A673 (cell line): ENCODE results near the gene MBD3.

Experiments
- CTCF ChIP-seq: fragments of 300-800, 200-600 bp; sonication (generic); conservative IDR thresholded peaks from 2 replicates; pipeline ENCODE4 v1.5.1; 2017; ENCODE audit warnings: low read depth, mild to moderate bottlenecking, antibody characterized with exemption, low read length, moderate library complexity, mixed read lengths
- EZH2 ChIP-seq: fragments of 200-600 bp; sonication (generic); IDR thresholded peaks from 2 replicates; pipeline ENCODE4 v1.6.1; 2017; ENCODE audit warnings: borderline replicate concordance, low read depth, mild to moderate bottlenecking, mixed read lengths, antibody characterized with exemption, low read length; ENCODE audit not compliant: poor library complexity, severe bottlenecking

- peak; percentile 37 for TF ChIP-seq CTCF
- TF ChIP-seq EZH2, result no peak
These were observed 1.8 kb downstream of the MBD3 start for GRCh38 chr19:1590641-1591397.
